ENCODE results near the gene THSD4. TPM values are rescaled to one million over a fixed set of nuclear protein-coding genes. Genes with fewer than 3 reads are reported as not detected.
"Not testable (repeated sequence)": the region's sequence is repeated elsewhere in the genome, so short reads cannot be mapped to it uniquely, and the experiment has no call there.

The THSD4 gene
- polyA plus RNA-seq, 4 donors: 27.2 to 96.3 (median 39.5) TPM

GRCh38 chr15:71245588-71245987 is 130.3 kb downstream of the THSD4 start:
- no peak for DNase-seq (ENCODE audit: low read depth in 4 of 4, low spot score in 3 of 4)

GRCh38 chr15:71248386-71248785 is 133.1 kb downstream of the THSD4 start:
- DNase-seq (ENCODE audit: low read depth in 4 of 4, low spot score in 3 of 4): no peak

- DNase-seq (ENCODE audit: low read depth in 4 of 4, low spot score in 3 of 4): no peak
Observed at GRCh38 chr15:71249986-71250385, 134.7 kb downstream of the THSD4 start.

GRCh38 chr15:71250936-71251583 is 135.8 kb downstream of the THSD4 start:
- DNase-seq (ENCODE audit: low read depth in 4 of 4, low spot score in 3 of 4): no peak

GRCh38 chr15:71251584-71252043 is 136.3 kb downstream of the THSD4 start:
- DNase-seq (ENCODE audit: low read depth in 4 of 4, low spot score in 3 of 4): no peak

GRCh38 chr15:71252044-71252739 is 136.9 kb downstream of the THSD4 start:
- DNase-seq (ENCODE audit: low read depth in 4 of 4, low spot score in 3 of 4): no peak

GRCh38 chr15:71252740-71253047 is 137.4 kb downstream of the THSD4 start:
- DNase-seq (ENCODE audit: low read depth in 4 of 4, low spot score in 3 of 4): no peak

GRCh38 chr15:71254491-71254890 is 139.2 kb downstream of the THSD4 start:
- no peak for DNase-seq (ENCODE audit: low read depth in 4 of 4, low spot score in 3 of 4)

GRCh38 chr15:71256934-71257664 is 141.8 kb downstream of the THSD4 start:
- DNase-seq (ENCODE audit: low read depth in 4 of 4, low spot score in 3 of 4): no peak

GRCh38 chr15:71259866-71260265 is 144.6 kb downstream of the THSD4 start:
- DNase-seq (ENCODE audit: low read depth in 4 of 4, low spot score in 3 of 4): no peak

- no peak for DNase-seq (ENCODE audit: low read depth in 4 of 4, low spot score in 3 of 4)
Observed at GRCh38 chr15:71261418-71261817, 146.1 kb downstream of the THSD4 start.

- no peak for DNase-seq (ENCODE audit: low read depth in 4 of 4, low spot score in 3 of 4)
Observed at GRCh38 chr15:71261909-71262308, 146.6 kb downstream of the THSD4 start.

GRCh38 chr15:71262599-71262998 is 147.3 kb downstream of the THSD4 start:
- DNase-seq (ENCODE audit: low read depth in 4 of 4, low spot score in 3 of 4): no peak

- not testable (repeated sequence) for DNase-seq (ENCODE audit: low read depth in 4 of 4, low spot score in 3 of 4)
Observed at GRCh38 chr15:71265606-71266005, 150.3 kb downstream of the THSD4 start.

GRCh38 chr15:71271327-71271726 is 156.1 kb downstream of the THSD4 start:
- no peak for DNase-seq (ENCODE audit: low read depth in 4 of 4, low spot score in 3 of 4)

GRCh38 chr15:71272932-71273331 is 157.7 kb downstream of the THSD4 start:
- no peak for DNase-seq (ENCODE audit: low read depth in 4 of 4, low spot score in 3 of 4)

GRCh38 chr15:71273731-71274447 is 158.6 kb downstream of the THSD4 start:
- DNase-seq (ENCODE audit: low read depth in 4 of 4, low spot score in 3 of 4): no peak

- no peak for DNase-seq (ENCODE audit: low read depth in 4 of 4, low spot score in 3 of 4)
Observed at GRCh38 chr15:71274448-71274798, 159.2 kb downstream of the THSD4 start.

- no peak for DNase-seq (ENCODE audit: low read depth in 4 of 4, low spot score in 3 of 4)
Observed at GRCh38 chr15:71275098-71275497, 159.8 kb downstream of the THSD4 start.

- DNase-seq (ENCODE audit: low read depth in 4 of 4, low spot score in 3 of 4): no peak
Observed at GRCh38 chr15:71275566-71276335, 160.5 kb downstream of the THSD4 start.

GRCh38 chr15:71276336-71276665 is 161.0 kb downstream of the THSD4 start:
- no peak for DNase-seq (ENCODE audit: low read depth in 4 of 4, low spot score in 3 of 4)
